GM12878 (cell line): ENCODE data around the gene POLA1. TPM values are rescaled to one million over a fixed set of nuclear protein-coding genes. Genes with fewer than 3 reads are reported as not detected.

ENCODE experiments used
- ATAC-seq: fragments of 200-7000 bp; cut with Tn5 transposase; 3 replicates; pipeline ENCODE4 v1.9.1; 2020; ENCODE audit warnings: mild to moderate bottlenecking, moderate library complexity
- BruUV-seq: library from RNA; stranded (reverse); fragments of 400-500 nt; replicated peaks from 2 replicates; lab custom pipeline; 2021; lab: Mats Ljungman, UMichigan
- CTCF ChIA-PET: fragments of 300-600 bp; sonication (Branson Sonifier 250); formaldehyde crosslinking; extraction: SDS; loops from one replicate; lab custom pipeline; 2021; ENCODE audit warnings: inconsistent platforms; lab: Yijun Ruan, JAX
- POLR2A ChIA-PET: fragments of 350-600 bp; formaldehyde crosslinking; extraction: SDS; loops from one replicate; lab custom pipeline; 2021; ENCODE audit warnings: inconsistent platforms; lab: Charles Lee
- RAD21 ChIA-PET: fragments of 300-600 bp; sonication (Branson Sonifier 250); formaldehyde crosslinking; loops from one replicate; lab custom pipeline; 2023; ENCODE audit warnings: antibody characterized with exemption; ENCODE audit not compliant: unreplicated experiment; lab: Charles Lee
- SMC1A ChIA-PET: fragments of 300-600 bp; sonication (Branson Sonifier 250); formaldehyde crosslinking; loops from one replicate; lab custom pipeline; 2023; ENCODE audit not compliant: unreplicated experiment, uncharacterized antibody; lab: Charles Lee
- DNase-seq: peaks from one replicate; pipeline ENCODE4 v3.0.0-alpha.2; 2011; ENCODE audit warnings: low read depth, low spot score
- FAIRE-seq: peaks from 3 replicates; lab custom pipeline; 2011; peaks lifted over from hg19 to GRCh38; lab: Jason Lieb, UNC
- H2AFZ ChIP-seq: 2 replicates; pipeline ENCODE4 v1.6.0; 2011; ENCODE audit warnings: low read depth, low read length, control low read depth; ENCODE audit not compliant: control insufficient read depth
- H3K27ac ChIP-seq: 2 replicates; pipeline ENCODE4 v1.5.1; 2011; ENCODE audit warnings: control low read depth; ENCODE audit not compliant: control insufficient read depth, insufficient read depth
- H3K27me3 ChIP-seq, 2 experiments: replicated peaks in 1 of 2; 2 replicates each; pipeline versions ENCODE4 v1.6.0 to v1.6.1; 2011; ENCODE audit warnings: low read length in 1 of 2; ENCODE audit not compliant: control insufficient read depth in 2 of 2, insufficient read depth in 2 of 2
- H3K36me3 ChIP-seq, 2 experiments: 2 replicates each; pipeline ENCODE4 v1.5.1; 2011; ENCODE audit warnings: low read length in 1 of 2; ENCODE audit not compliant: control insufficient read depth in 2 of 2, insufficient read depth in 2 of 2
- H3K4me1 ChIP-seq: 2 replicates; pipeline ENCODE4 v1.6.1; 2011; ENCODE audit warnings: mild to moderate bottlenecking, low read length, moderate library complexity, mixed read lengths; ENCODE audit not compliant: control insufficient read depth, insufficient read depth
- H3K4me2 ChIP-seq: 2 replicates; pipeline ENCODE4 v1.6.0; 2011; ENCODE audit warnings: control low read depth; ENCODE audit not compliant: control insufficient read depth, insufficient read depth
- H3K4me3 ChIP-seq: fragments of 200-600 bp; sonication (generic); 2 replicates; pipeline ENCODE4 v1.5.1; 2016
- H3K79me2 ChIP-seq: 2 replicates; pipeline ENCODE4 v1.6.0; 2011; ENCODE audit warnings: low read length; ENCODE audit not compliant: control insufficient read depth, insufficient read depth
- H3K9ac ChIP-seq: 2 replicates; pipeline ENCODE4 v1.8.0; 2011; ENCODE audit warnings: low read length, control low read depth, mixed read lengths; ENCODE audit not compliant: control insufficient read depth, insufficient read depth
- H3K9me3 ChIP-seq: replicated peaks from 3 replicates; pipeline ENCODE4 v1.5.1; 2011; ENCODE audit warnings: mild to moderate bottlenecking, low read length; ENCODE audit not compliant: control insufficient read depth, insufficient read depth
- H4K20me1 ChIP-seq: 2 replicates; pipeline ENCODE4 v1.6.0; 2011; ENCODE audit not compliant: control insufficient read depth, insufficient read depth
- CBFB ChIP-seq: IDR thresholded peaks from 2 replicates; pipeline ENCODE4 v1.6.1; 2016; ENCODE audit warnings: antibody characterized with exemption, low read depth
- CEBPB ChIP-seq, 2 experiments: fragments of 150-350 bp in 1 of 2; IDR thresholded peaks; 2 replicates each; pipeline ENCODE4 v1.6.1; 2012 to 2014; ENCODE audit warnings: low read depth in 2 of 2, low read length in 2 of 2, borderline replicate concordance in 1 of 2, inconsistent platforms in 1 of 2
- CREM ChIP-seq: IDR thresholded peaks from 2 replicates; pipeline ENCODE4 v1.6.1; 2014; ENCODE audit warnings: antibody characterized with exemption, low read depth
- DPF2 ChIP-seq: fragments of 450-650 bp; IDR thresholded peaks from 2 replicates; pipeline ENCODE4 v1.6.1; 2017; ENCODE audit warnings: mild to moderate bottlenecking
- FOS ChIP-seq: IDR thresholded peaks from 3 replicates; pipeline ENCODE4 v1.6.1; 2011; ENCODE audit warnings: borderline replicate concordance; ENCODE audit not compliant: insufficient read length; ENCODE audit errors: extremely low read depth
- HCFC1 ChIP-seq: fragments of 150-350 bp; IDR thresholded peaks from 2 replicates; pipeline ENCODE4 v1.6.1; 2014; ENCODE audit warnings: low read length
- LARP7 ChIP-seq: fragments of 450-650 bp; IDR thresholded peaks from 2 replicates; pipeline ENCODE4 v1.6.1; 2017; ENCODE audit warnings: mild to moderate bottlenecking
- MTA3 ChIP-seq: IDR thresholded peaks from 2 replicates; pipeline ENCODE4 v1.6.1; 2012; ENCODE audit warnings: low read length, inconsistent platforms, borderline replicate concordance
- MYB ChIP-seq: fragments of 150-350 bp; IDR thresholded peaks from 2 replicates; pipeline ENCODE4 v1.6.1; 2014; ENCODE audit warnings: mild to moderate bottlenecking, low read depth, low read length, borderline replicate concordance
- NBN ChIP-seq: fragments of 450-650 bp; IDR thresholded peaks from 2 replicates; pipeline ENCODE4 v1.6.1; 2016
- NFIC ChIP-seq: IDR thresholded peaks from 2 replicates; pipeline ENCODE4 v1.6.1; 2012; ENCODE audit warnings: low read depth, mild to moderate bottlenecking, inconsistent platforms, low read length, moderate library complexity
- NR2C2 ChIP-seq: IDR thresholded peaks from 2 replicates; pipeline ENCODE4 v1.6.1; 2011; ENCODE audit warnings: borderline replicate concordance, low read depth; ENCODE audit not compliant: control insufficient read depth, insufficient read length
- POLR2AphosphoS5 ChIP-seq: IDR thresholded peaks from 2 replicates; pipeline ENCODE4 v1.6.1; 2011; ENCODE audit warnings: mild to moderate bottlenecking, low read length, inconsistent platforms
- RELA ChIP-seq: fragments of 450-650 bp; IDR thresholded peaks from 2 replicates; pipeline ENCODE4 v1.8.0; 2014; ENCODE audit warnings: borderline replicate concordance; ENCODE audit not compliant: partially characterized antibody
- RFX5 ChIP-seq: IDR thresholded peaks from 2 replicates; pipeline ENCODE4 v1.6.1; 2011; ENCODE audit warnings: low read depth, low read length, improper control_type of control experiment
- RUNX3 ChIP-seq: IDR thresholded peaks from 2 replicates; pipeline ENCODE4 v1.6.1; 2012; ENCODE audit warnings: low read length, inconsistent platforms
- SP1 ChIP-seq: IDR thresholded peaks from one replicate; pipeline ENCODE4 v1.6.1; 2011; ENCODE audit warnings: low read depth, low read length
- TBL1XR1 ChIP-seq: IDR thresholded peaks from 2 replicates; pipeline ENCODE4 v1.6.1; 2012; ENCODE audit warnings: low read depth, low read length, improper control_type of control experiment
- ZBED1 ChIP-seq: IDR thresholded peaks from 2 replicates; pipeline ENCODE4 v1.6.1; 2016; ENCODE audit warnings: borderline replicate concordance
- ZNF217 ChIP-seq: fragments of 450-650 bp; IDR thresholded peaks from 2 replicates; pipeline ENCODE4 v1.6.1; 2017; ENCODE audit warnings: antibody characterized with exemption, mild to moderate bottlenecking
- WGBS: methylation state at CpG from one replicate; pipeline ENCODE4 v1.1.6; 2016; ENCODE audit warnings: low lambda C conversion rate; ENCODE audit not compliant: insufficient replicate concordance, insufficient coverage; ENCODE audit errors: missing lambda C conversion rate; 5-methylcytosine and 5-hydroxymethylcytosine counted together
- in situ Hi-C: fragments of 300-500 bp; cut with MboI; formaldehyde crosslinking; loops from 9 replicates; pipeline ENCODE4 v1.14.3; 2018; ENCODE audit warnings: mixed read lengths
- intact Hi-C: fragments of 100-400 bp; cut with micrococcal nuclease; formaldehyde crosslinking; loops from one replicate; pipeline ENCODE4 v1.14.2; 2022; ENCODE audit not compliant: unreplicated experiment
- polyA plus RNA-seq, 11 experiments: library from polyadenylated mRNA; depleted of rRNA in 4 of 11; unstranded in 6 of 11; stranded (reverse) in 5 of 11; fragments of >200 nt; fragmentation: Nextera tagmentation in 4 of 11; fragmentation: Illumina TruSeq in 1 of 11; extraction: Ambion mirVana in 4 of 11; extraction: Trizol in 1 of 11; gene quantifications; 1 replicate in 1 of 11; 2 replicates in 10 of 11; pipeline versions ENCODE4 v1.2.1 to v1.2.3, GENCODE V29; 2011 to 2016; ENCODE audit warnings: inconsistent platforms in 2 of 11, missing spikeins in 2 of 11, low read depth in 1 of 11
- total RNA-seq, 4 experiments: library from RNA; depleted of rRNA in 3 of 4; stranded (reverse); fragments of >200 nt in 3 of 4; fragmentation: Illumina TruSeq in 1 of 4; extraction: Trizol in 1 of 4; gene quantifications; 2 replicates each; pipeline versions ENCODE4 v1.2.1 to v1.2.3, GENCODE V29; 2013 to 2021
- TF ChIP-seq, protein P1 (sequence below), 3 experiments: IDR thresholded peaks in 2 of 3; conservative IDR thresholded peaks in 1 of 3; 2 replicates each; pipeline ENCODE4 v1.5.1; 2011; ENCODE audit warnings: low read depth in 3 of 3, low read length in 3 of 3, mild to moderate bottlenecking in 3 of 3, control low read depth in 2 of 3, moderate library complexity in 2 of 3, inconsistent platforms in 1 of 3, mixed read lengths in 1 of 3; ENCODE audit not compliant: control insufficient read depth in 2 of 3, insufficient read depth in 1 of 3; ENCODE audit errors: extremely low read depth in 1 of 3
- TF ChIP-seq, protein P2 (sequence below): IDR thresholded peaks from 2 replicates; pipeline ENCODE4 v1.6.1; 2011; ENCODE audit warnings: low read depth, mild to moderate bottlenecking, low read length, moderate library complexity, borderline replicate concordance; ENCODE audit errors: extremely low read depth

POLA1 gene
- total and polyA plus RNA-seq, 10 of the 15 experiments (the other 5 are each of a cell fraction or from before 2014, with no cell fraction given) = 6.5 to 34.7 (median 24.8) TPM

DNA sequence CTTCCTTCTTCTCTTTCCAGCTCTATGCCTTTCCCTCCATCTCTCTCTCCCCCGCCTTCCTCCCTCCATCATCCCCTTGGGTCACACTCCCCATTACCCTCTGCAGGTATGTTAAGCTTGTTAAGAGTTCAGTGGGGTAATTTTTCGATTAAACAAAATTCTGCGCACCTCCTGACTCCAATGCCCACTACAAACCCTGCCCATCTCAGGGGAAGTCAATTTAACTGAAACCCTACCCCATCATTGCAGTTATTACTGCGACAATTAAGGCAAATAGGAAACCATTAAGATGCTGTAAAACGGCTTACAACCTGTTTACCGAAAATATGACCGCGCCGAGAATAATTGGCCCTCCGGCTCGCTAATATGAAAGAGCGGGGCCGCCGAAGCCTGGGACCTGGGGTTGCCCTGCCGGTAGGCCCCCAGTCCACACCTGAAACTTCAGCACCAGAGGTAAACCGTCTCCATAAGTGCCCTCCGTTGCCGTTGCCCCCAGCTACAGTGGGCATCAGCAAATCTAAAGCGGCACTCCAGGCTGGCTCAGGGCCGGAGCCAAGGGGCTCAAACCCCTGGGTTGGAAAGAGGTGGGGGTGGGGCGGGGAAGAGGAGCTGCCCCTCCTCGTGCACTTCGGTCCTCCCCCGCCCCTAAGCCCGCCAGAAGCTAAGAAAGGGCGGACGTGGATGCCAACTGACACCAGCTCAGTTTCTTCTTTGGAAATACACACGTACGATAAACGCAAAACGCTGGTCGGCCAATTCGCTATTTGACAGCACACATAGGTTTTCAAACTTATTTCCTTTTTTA is 317.3 kb downstream of the POLA1 start (continued):
- TF ChIP-seq RFX5 = no peak
- TF ChIP-seq ZBED1 = no peak

DNA sequence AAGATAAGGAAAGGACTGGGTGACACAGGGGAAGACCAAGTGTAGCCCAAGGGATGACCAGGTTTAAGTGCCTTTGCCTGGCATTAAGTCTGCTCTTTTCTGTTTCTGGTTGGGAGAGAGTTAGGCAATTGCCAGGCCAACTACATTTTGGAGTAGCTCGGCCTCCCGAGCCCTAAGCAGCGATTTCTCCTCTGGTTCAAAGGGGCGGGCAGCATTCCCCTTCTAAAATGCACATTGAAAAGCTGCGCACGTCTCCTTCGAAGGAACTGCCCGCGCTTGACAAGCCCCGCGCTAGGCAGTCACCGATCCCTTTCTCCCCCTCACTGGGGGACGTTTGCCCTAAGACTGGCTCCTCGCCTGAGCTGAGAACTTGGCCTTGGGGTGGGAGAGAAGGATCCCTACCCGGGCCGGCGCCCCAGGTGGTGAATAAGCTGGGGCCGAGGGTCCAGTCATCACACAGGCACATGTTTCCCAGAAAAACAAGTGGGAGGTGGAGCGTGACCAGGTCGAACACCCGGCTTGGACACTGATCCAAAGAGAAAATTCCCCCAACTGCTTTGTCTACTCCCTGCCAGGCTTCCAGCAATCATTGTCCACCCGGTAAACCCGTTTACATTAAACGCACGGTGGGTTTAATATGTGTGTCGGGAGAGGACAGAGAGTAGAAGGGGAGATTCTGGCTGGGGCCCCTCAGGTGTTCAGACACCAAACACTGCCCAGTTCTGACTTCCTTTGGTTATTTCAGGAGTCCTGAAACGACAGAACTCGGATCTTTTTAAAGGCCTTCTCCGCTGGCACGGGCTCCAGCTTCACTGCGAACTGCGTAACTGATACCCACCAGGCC is 318.1 kb downstream of the POLA1 start:
- H3K9me3 ChIP-seq = no peaks in the 10 kb centered on the region; the same call in 2 of the 3 replicates
- H4K20me1 ChIP-seq = no peaks in the 10 kb centered on the region
- H2AFZ ChIP-seq = no peak overlapping the region
- no peak for TF ChIP-seq DPF2
- TF ChIP-seq CEBPB (IDR thresholded peaks at IDR 0.05; ENCODE audit: borderline replicate concordance in 1 of 2, low read depth in 2 of 2, low read length in 2 of 2) = no peak
- no peak for TF ChIP-seq FOS
- no peak for TF ChIP-seq CBFB
- TF ChIP-seq MYB = no peak
- TF ChIP-seq, protein P1, sequence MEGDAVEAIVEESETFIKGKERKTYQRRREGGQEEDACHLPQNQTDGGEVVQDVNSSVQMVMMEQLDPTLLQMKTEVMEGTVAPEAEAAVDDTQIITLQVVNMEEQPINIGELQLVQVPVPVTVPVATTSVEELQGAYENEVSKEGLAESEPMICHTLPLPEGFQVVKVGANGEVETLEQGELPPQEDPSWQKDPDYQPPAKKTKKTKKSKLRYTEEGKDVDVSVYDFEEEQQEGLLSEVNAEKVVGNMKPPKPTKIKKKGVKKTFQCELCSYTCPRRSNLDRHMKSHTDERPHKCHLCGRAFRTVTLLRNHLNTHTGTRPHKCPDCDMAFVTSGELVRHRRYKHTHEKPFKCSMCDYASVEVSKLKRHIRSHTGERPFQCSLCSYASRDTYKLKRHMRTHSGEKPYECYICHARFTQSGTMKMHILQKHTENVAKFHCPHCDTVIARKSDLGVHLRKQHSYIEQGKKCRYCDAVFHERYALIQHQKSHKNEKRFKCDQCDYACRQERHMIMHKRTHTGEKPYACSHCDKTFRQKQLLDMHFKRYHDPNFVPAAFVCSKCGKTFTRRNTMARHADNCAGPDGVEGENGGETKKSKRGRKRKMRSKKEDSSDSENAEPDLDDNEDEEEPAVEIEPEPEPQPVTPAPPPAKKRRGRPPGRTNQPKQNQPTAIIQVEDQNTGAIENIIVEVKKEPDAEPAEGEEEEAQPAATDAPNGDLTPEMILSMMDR (IDR thresholded peaks at IDR 0.05 in 2 of 3, conservative IDR thresholded peaks at IDR 0.05 in 1 of 3; ENCODE audit: control insufficient read depth in 2 of 3, extremely low read depth in 1 of 3, insufficient read depth in 1 of 3, low read depth in 3 of 3, low read length in 3 of 3) = no peak
- TF ChIP-seq NBN = no peak
- no peak for TF ChIP-seq CREM
- no peak for TF ChIP-seq SP1
- no peak for TF ChIP-seq POLR2AphosphoS5
- TF ChIP-seq RELA = no peak
- no peak for TF ChIP-seq RUNX3
- TF ChIP-seq MTA3 = no peak
- no peak for TF ChIP-seq HCFC1
- no peak for TF ChIP-seq LARP7
- no peak for TF ChIP-seq TBL1XR1
- TF ChIP-seq ZNF217 = no peak
- TF ChIP-seq NFIC = no peak
- no peak for TF ChIP-seq NR2C2
- TF ChIP-seq, protein P2, sequence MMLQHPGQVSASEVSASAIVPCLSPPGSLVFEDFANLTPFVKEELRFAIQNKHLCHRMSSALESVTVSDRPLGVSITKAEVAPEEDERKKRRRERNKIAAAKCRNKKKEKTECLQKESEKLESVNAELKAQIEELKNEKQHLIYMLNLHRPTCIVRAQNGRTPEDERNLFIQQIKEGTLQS = no peak
- FAIRE-seq (no peak), DNase-seq (no peak), ATAC-seq (no peak)
- ChIA-PET SMC1A (no interaction called here), POLR2A (no interaction called here), RAD21 (no interaction called here), CTCF (no interaction called here)
- H3K36me3 ChIP-seq = no peaks in the 10 kb centered on the region
- no peak overlapping the region for H3K9ac ChIP-seq
- BruUV-seq = no TSS peak
- H3K4me3 ChIP-seq = no peak overlapping the region
- H3K4me2 ChIP-seq = no peak overlapping the region
- intact Hi-C loops (no loop called here), in situ Hi-C loops (no loop called here)
- H3K27ac ChIP-seq = no peak overlapping the region
- peaks cover 3 to 12% of the 10 kb centered on the region in 2 experiments for H3K27me3 ChIP-seq
- no peaks in the 10 kb centered on the region for H3K4me1 ChIP-seq
- 44% methylated on average over 32 of the region's 32 CpGs for WGBS
- H3K79me2 ChIP-seq = no peaks in the 10 kb centered on the region
